Natural killer cell (primary cell): ENCODE results near the gene FAM222B. TPM values are rescaled to one million over a fixed set of nuclear protein-coding genes. Genes with fewer than 3 reads are reported as not detected.
"Not testable (repeated sequence)": the region's sequence is repeated elsewhere in the genome, so short reads cannot be mapped to it uniquely, and the experiment has no call there.

Source experiments
- ATAC-seq, 3 donors: fragments of 150-1000 bp in 2 of 3; fragments of 200-7000 bp in 1 of 3; cut with Tn5 transposase; 1 replicate in 1 of 3; 2 replicates in 2 of 3; pipeline ENCODE4 v1.10.0; 2021; ENCODE audit warnings: mild to moderate bottlenecking in 2 of 3, moderate library complexity in 2 of 3
- DNase-seq, 2 donors: peaks; one replicate each; pipeline versions ENCODE4 v3.0.0 to v3.0.0-alpha.2; 2013 to 2021; ENCODE audit warnings: mixed read lengths in 1 of 2
- H3K27ac ChIP-seq: one replicate; pipeline ENCODE4 v1.5.1; 2013; ENCODE audit warnings: mild to moderate bottlenecking, low read length
- H3K27me3 ChIP-seq: one replicate; pipeline ENCODE4 v1.6.1; 2013; ENCODE audit warnings: low read length; ENCODE audit not compliant: control insufficient read depth, insufficient read depth
- H3K36me3 ChIP-seq: one replicate; pipeline ENCODE4 v1.6.1; 2013; ENCODE audit warnings: low read length; ENCODE audit not compliant: control insufficient read depth, insufficient read depth
- H3K4me1 ChIP-seq: one replicate; pipeline ENCODE4 v1.6.1; 2013; ENCODE audit warnings: low read length; ENCODE audit not compliant: control insufficient read depth, insufficient read depth
- H3K4me3 ChIP-seq: one replicate; pipeline ENCODE4 v1.5.1; 2013; ENCODE audit warnings: low read length
- H3K9me3 ChIP-seq: one replicate; pipeline ENCODE4 v1.6.1; 2013; ENCODE audit warnings: low read length; ENCODE audit not compliant: control insufficient read depth, insufficient read depth
- H3K27ac Mint-ChIP-seq, 2 donors: one replicate each; pipeline ENCODE4 v1.8.0; 2022; ENCODE audit warnings: mild to moderate bottlenecking in 2 of 2, mixed read lengths in 2 of 2, moderate library complexity in 1 of 2
- H3K27me3 Mint-ChIP-seq, 2 donors: one replicate each; pipeline ENCODE4 v1.8.0; 2022; ENCODE audit warnings: low read depth in 2 of 2, mixed read lengths in 2 of 2
- H3K36me3 Mint-ChIP-seq: one replicate; pipeline ENCODE4 v1.8.0; 2022; ENCODE audit warnings: mixed read lengths
- H3K4me1 Mint-ChIP-seq, 2 donors: one replicate each; pipeline ENCODE4 v1.8.0; 2022; ENCODE audit warnings: mixed read lengths in 2 of 2
- H3K4me3 Mint-ChIP-seq: one replicate; pipeline ENCODE4 v1.8.0; 2022; ENCODE audit warnings: mild to moderate bottlenecking, moderate library complexity, mixed read lengths
- H3K9me3 Mint-ChIP-seq, 2 donors: one replicate each; pipeline ENCODE4 v1.8.0; 2022; ENCODE audit warnings: mixed read lengths in 2 of 2
- CTCF ChIP-seq: fragments of 200-600 bp; IDR thresholded peaks from one replicate; pipeline ENCODE4 v1.8.0; 2022; ENCODE audit warnings: antibody characterized with exemption
- WGBS: methylation state at CpG from one replicate; pipeline ENCODE4 v1.1.7; 2013; ENCODE audit warnings: missing lambda C conversion rate; ENCODE audit not compliant: insufficient coverage; 5-methylcytosine and 5-hydroxymethylcytosine counted together
- intact Hi-C: fragments of 100-400 bp; cut with micrococcal nuclease; formaldehyde crosslinking; loops from one replicate; pipeline ENCODE4 v1.14.2; 2022
- total RNA-seq, 4 donors: library from RNA; stranded (reverse); fragments of 120-200 nt in 1 of 4; gene quantifications; one replicate each; pipeline versions ENCODE4 v1.2.3 to v1.2.4, GENCODE V29; 2013 to 2022

Gene FAM222B
- total RNA-seq, 3 donors from 2014 or later (not counting 1 experiment from before 2014, with no cell fraction given): 16.9 to 26.0 (median 20.0) TPM

GRCh38 chr17:28807925-28808634, 34.5 kb downstream of the FAM222B start:
- no peak for TF ChIP-seq CTCF
- no peak for DNase-seq
- H3K27ac ChIP-seq: no peak overlapping the region
- Mint-ChIP-seq H3K4me3 (no peak overlapping the region), H3K4me1 (peaks cover 14 to 34% of the 10 kb centered on the region in 2 donors), H3K36me3 (no peaks in the 10 kb centered on the region), H3K9me3 (no peaks in the 10 kb centered on the region), H3K27me3 (no peaks in the 10 kb centered on the region), H3K27ac (peak overlapping the region; percentile 50 to 52)
- H3K4me1 ChIP-seq: no peaks in the 10 kb centered on the region
- no peaks in the 10 kb centered on the region for H3K9me3 ChIP-seq
- intact Hi-C loops: no loop called here
- no peak for ATAC-seq
- H3K36me3 ChIP-seq: peaks cover 7% of the 10 kb centered on the region
- no peaks in the 10 kb centered on the region for H3K27me3 ChIP-seq
- WGBS: 56% methylated on average over 2 of the region's 2 CpGs
- H3K4me3 ChIP-seq: no peak overlapping the region

GRCh38 chr17:28796062-28796461, 46.5 kb downstream of the FAM222B start:
- Mint-ChIP-seq H3K9me3 (no peaks in the 10 kb centered on the region), H3K27ac (no peak overlapping the region), H3K27me3 (no peaks in the 10 kb centered on the region), H3K36me3 (no peaks in the 10 kb centered on the region), H3K4me3 (no peak overlapping the region), H3K4me1 (peaks cover 9 to 11% of the 10 kb centered on the region in 2 donors)
- no peak for TF ChIP-seq CTCF
- intact Hi-C loops: no loop called here
- WGBS: 100% methylated on average over 2 of the region's 2 CpGs
- Histone ChIP-seq H3K27me3 (no peaks in the 10 kb centered on the region), H3K36me3 (no peaks in the 10 kb centered on the region), H3K27ac (no peak overlapping the region), H3K9me3 (no peaks in the 10 kb centered on the region), H3K4me1 (no peaks in the 10 kb centered on the region), H3K4me3 (no peak overlapping the region)
- no peak for ATAC-seq
- DNase-seq: no peak

- WGBS: 97% methylated on average over 14 of the region's 14 CpGs
- H3K9me3 ChIP-seq, ATAC-seq, H3K27me3 ChIP-seq, H3K36me3 ChIP-seq, intact Hi-C loops, H3K27me3 Mint-ChIP-seq, H3K27ac Mint-ChIP-seq, H3K4me3 Mint-ChIP-seq, H3K27ac ChIP-seq, H3K36me3 Mint-ChIP-seq, H3K9me3 Mint-ChIP-seq, H3K4me3 ChIP-seq, DNase-seq, H3K4me1 ChIP-seq: not testable (repeated sequence)
- H3K4me1 Mint-ChIP-seq: peaks cover 11 to 15% of the 10 kb centered on the region in 2 donors
Observed at GRCh38 chr17:28794846-28795441, 47.6 kb downstream of the FAM222B start.

GRCh38 chr17:28792877-28793661, 49.5 kb downstream of the FAM222B start:
- Histone ChIP-seq H3K27ac (no peak overlapping the region), H3K9me3 (no peaks in the 10 kb centered on the region), H3K4me3 (no peak overlapping the region), H3K36me3 (no peaks in the 10 kb centered on the region), H3K4me1 (no peaks in the 10 kb centered on the region), H3K27me3 (no peaks in the 10 kb centered on the region)
- no peak for TF ChIP-seq CTCF
- DNase-seq: no peak
- H3K27ac Mint-ChIP-seq: peak overlapping the region; percentile 42 to 68
- peaks cover 17 to 21% of the 10 kb centered on the region in 2 donors for H3K4me1 Mint-ChIP-seq
- ATAC-seq: no peak
- H3K4me3 Mint-ChIP-seq: no peak overlapping the region
- H3K27me3 Mint-ChIP-seq: no peaks in the 10 kb centered on the region
- no peaks in the 10 kb centered on the region for H3K9me3 Mint-ChIP-seq
- WGBS: 67% methylated on average over 2 of the region's 2 CpGs
- intact Hi-C loops: no loop called here
- no peaks in the 10 kb centered on the region for H3K36me3 Mint-ChIP-seq
